ENCODE measurements around the gene PLPP1.

PLPP1 gene

DNA sequence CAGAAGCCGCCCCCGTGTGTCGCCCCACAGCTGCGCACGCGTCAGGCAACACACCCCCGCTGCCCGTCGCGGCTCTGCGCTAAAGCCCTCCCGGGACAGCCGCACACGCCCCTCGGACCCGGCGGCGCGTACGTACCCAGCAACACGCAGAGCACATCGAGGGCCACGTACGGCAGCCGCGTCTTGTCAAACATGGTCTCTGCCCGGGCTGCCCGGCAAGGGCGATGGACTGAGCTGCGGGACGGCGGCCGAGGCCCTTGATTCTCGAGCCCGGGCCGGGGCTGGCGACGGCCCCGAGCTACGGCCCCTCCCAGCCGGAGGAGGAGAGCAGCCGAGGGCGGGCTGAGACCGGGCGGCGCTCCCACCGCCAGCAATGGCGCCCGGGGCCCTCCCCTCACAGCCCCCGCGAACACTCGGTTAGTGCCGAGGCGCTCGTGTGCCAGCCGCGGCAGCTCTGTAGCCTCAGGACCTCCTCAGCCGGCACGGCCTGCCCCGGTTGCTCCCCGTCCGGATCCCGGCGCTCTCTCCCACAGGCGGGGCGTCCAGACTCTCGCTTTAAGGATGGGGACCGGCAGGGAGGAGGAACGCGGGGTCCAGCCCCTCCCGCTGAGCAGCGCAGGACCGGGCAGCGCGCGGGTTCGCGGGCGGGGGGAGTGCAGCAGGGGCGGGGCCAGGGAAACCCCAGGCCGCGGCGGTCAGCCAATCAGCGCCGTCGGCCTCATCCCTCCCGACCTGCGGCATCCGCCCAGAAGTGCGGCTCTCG is at the start of gene PLPP1:
TSS of gene PLPP1 (minus strand) at position 529 of the 763 bp plus-strand sequence. CDS start at position 194, 335 bp downstream.
- peak; percentile 72 for DNase-seq

DNA sequence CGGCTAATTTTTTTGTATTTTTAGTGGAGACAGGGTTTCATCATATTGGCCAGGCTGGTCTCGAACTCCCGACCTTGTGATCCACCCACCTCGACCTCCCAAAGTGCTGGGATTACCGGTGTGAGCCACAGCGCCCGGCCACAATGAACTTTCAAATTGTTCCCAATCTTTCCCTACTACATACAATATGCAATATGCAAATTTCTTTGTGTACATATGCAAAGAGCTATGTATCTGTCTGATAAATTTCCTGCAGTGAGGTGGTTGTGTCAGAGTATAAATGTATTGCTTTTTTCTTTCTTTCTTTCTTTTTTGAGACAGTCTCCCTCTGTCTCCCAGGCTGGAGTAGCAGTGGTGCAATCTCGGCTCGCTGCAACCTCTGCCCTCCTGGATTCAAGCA is 48.8 kb upstream of the PLPP1 start:
- no peak for DNase-seq

DNA sequence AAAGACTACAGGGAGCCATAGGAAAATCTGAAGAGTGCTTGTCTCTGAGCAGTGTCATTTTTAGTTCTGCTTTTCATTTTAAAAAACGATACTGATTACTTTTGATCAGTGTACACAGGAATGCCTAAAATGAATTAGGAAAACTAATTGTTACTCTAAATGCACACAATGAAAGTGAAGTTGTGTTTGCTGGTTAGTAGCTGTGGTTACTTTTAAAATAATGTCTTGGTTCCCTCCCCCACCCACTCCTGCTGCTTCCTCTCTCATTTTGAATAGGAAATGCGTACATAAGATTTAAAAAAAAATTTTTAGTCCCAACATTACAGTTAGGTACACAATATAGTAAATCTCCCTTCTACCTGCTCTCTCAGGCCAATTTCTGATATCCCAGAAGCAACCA is 47.5 kb upstream of the PLPP1 start:
- no peak for DNase-seq

DNA sequence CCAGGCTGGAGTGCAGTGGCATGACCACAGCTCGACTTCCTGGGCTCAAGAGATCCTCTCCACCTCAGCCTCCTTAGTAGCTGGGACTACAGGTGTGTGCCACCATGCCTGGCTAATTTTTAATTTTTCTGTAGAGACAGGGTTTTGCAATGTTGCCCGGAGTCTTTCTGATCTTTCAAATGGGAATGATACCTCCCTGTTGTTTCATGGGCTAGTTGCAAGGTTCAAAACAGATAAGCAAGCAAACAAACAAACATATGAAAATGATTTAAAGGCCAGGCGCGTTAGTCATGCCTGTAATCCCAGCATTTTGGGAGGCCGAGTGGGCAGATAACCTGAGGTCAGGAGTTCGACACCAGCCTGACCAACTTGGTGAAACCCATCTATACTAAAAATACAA is 45.3 kb upstream of the PLPP1 start:
- no peak for DNase-seq

DNA sequence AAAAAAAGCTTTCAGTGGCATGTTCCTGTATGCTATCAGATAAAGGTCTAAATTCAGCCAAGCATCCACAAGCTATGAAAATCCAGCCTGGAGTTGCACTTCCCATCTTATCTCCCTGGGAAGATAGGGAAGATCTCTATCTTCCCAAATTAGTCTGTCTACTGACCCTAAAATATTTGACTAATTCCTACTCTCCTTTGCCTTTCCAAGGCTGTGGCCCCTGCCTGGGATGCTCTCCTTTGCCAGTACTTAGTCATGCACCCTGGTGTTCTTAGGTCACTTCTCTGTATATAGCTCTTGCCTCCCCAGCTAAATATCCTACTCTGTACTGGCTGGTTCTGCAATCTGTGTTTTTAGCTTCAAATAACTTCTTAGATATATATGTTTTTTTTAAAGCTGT is 44.0 kb upstream of the PLPP1 start:
- DNase-seq: no peak

DNA sequence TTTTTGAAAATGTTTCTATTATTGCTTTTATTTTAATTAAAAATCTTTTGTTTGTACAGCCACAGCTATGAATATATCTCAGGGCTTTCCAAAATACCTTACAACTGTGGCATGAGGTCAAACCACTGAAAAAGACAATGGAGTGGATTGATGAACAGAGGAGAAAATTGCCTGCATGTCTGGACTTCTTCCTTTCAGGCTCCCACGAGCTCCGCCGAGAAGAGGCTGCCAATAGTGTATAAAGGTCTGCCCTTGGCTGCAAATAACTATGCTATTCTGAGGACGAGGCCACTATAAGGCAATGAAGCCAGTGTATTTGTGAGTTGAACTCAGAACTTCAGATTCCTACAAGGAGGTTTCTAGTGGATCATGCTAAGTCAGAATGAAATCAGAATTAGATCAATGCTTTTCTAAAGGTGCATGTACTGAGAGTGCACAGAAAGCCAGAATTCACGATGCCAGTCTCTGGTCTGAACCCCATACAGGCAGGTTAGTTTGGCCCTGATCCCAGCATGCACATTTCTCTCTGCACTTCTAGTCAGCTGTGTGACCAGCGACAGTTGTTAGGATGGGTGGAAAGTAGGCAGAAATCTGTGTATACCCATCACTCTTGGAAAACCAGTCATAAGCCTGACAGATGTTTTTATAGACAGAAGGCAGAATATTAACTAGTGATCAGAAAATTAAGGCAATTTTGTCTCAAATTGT is 42.7 kb upstream of the PLPP1 start:
- no peak for DNase-seq

DNA sequence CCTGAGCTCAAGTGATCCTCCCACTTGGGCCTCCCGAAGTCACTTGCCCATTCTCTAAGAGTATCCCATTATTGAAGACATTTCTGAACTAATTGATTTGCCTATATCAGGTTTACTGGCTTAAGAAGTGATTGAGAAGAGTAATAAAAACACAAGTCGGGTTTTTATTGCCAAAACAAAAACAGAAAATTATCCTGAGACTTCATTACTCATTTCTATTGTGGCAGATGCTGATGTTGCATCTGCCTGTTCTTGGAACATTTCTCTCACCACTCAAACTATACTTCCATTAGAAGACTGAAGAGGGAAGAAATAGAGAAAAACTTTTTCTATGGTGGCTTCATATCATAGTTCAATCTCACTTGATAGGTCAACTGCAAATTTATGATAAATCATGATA is 41.9 kb upstream of the PLPP1 start:
- no peak for DNase-seq

DNA sequence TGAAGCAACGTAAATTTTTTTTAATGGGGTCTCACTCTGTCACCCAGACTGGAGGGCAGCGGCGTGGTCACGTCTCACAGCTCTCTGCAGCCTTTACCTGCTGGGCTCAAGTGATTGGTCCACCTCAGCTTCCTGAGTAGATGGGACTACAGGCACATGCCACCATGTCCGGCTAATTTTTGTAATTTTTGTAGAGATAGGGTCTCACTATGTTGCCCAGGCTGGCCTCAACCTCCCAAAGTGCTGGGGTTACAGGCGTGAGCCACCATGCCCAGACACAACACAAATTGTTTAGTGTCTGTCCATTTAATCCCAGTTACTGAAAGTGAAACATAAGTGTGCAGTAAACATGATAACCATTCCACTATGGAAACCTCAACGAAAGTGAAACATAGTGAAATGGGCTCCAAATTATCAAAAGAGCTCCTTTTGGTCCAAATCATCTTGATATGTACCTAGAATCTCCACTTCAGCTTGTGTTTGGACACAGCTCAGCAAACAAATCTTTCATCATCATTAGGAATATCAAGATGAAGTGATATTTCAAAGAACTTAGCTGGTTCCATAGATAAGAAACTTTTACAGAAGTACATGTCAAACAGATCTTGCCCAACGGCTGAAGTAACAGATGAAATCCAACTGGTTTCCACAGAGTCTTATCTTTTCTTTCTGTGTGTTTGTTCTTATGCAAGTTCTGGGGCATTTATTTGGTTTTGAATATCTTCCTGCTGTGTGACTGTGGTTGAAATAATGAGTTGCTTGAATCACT is 41.2 kb upstream of the PLPP1 start:
- DNase-seq: no peak

DNA sequence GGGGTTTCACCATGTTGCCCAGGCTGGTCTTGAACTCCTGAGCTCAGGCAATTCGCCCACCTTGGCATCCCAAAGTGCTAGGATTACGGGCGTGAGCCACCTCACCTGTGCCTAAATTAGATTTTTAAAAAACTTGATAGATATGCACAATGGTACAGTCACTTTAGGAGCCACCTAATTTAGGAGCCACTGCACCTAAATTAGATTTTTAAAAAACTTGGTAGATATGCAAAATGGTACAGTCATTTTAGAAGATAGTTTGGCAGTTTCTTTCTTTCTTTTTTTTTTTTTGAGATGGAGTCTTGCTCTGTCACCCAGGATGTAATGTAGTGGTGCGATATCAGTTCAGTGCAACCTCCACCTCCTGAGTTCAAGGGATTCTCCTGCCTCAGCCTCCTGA is 37.8 kb upstream of the PLPP1 start:
- no peak for DNase-seq

DNA sequence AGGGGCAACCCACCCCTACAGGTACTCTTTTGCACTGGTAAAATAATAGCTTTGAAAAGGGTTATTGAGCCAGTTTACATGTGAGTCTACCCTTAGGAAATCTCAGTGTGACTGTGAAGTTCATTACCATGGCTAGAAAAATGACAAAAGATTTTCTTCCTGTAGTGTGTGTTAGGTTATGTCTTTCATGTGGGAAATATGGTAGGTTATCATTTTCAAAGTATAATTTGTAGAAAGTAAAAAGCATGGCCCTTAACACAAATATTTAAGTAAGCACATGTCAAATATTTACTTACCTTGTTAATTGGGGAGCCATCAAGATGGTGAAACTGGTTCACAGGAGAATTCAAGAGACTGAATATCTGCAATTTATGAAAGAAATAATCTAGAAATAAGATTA is 37.3 kb upstream of the PLPP1 start:
- no peak for DNase-seq

DNA sequence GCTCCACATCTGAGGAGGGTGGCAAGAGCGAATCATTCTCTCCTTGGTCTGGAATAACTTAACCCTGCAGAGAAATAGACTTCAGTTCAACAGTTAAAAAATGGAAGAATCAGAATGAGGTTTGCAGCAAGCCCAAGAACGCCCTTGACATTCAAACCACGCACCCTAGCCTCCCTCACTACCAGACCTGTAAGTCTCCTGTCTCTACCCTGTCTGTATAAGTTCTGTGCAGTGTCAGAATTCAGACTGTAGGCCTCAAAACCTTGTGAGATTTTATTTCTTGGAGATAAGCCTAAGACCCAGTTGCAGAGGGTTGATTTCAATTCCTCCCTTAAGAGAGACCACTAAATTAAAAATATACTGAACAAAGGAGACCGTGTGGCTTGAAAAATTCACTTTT is 35.8 kb upstream of the PLPP1 start:
- DNase-seq: no peak

DNA sequence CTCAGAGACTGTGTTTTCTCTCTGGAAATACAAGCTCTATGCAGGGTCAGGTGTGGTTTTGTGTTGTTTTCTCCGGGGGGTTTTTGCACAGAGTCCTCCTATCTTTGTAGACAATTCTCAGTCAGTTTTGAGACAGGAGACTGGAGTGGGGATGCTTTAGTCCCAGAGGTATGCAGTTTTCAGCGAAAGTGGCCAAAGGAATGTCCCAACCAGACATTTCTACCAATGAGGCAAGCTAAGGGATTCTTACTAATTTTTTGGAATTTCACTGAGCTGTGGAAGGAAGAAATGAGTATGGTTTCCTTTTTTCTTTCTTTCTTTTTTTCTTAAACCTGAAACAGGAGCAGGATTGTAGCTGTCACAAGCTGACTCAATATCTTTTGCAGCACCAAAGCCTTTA is 35.3 kb upstream of the PLPP1 start:
- no peak for DNase-seq

DNA sequence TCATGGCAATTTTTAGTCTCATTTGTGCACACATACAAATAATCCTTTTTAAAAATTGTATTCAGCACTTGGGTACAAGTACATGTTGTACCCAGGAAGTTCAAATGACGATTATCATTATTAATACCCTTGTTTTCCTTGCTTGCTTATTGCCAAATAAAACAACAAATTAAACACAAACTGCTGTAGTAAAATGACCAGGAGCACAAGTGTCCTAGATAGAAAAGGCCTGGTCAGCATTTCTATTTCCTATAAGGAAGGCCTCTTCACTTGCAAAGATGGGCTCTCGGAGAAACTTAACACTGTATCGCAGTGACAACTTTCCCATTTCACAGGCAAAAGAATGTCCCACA is 34.7 kb upstream of the PLPP1 start:
- DNase-seq: no peak

DNA sequence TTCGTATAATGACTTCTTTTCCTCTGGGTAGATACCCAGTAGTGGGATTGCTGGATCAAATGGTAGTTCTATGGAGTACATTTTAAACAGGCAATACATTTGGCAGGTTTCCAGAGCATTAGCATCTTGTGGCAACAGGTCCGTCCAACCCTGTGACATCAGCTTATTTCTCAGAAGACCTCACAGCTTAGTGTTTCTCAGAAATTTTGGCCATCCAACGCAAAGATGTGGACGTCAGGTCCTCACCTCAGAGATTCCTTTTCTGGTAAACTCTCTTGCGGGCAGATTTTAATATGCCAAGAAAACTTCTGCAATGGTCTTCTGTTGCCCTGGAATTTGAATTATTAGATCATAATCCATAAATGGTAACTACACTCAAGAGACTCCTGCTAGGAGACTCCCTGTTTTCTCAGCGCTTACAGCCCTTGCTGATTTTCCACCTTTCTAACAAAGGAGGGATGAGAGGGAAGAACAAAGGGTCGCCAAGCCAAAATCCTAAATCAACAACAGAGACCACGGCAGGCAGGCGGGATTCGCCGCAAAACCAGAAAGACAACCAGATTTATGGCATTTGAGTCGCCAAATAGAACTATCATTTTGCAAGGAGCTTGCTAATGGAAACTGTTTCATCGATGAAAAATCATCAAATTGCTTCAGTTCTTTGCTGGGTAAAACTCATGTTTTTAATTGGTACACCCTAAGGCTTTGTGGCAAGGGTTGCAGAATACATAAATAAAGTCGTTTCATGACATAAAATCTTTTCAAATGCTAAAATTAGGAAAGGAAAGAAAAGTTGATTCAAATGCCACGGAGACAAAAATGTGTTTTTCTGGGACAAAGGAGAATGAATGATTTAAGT is 34.1 kb upstream of the PLPP1 start:
- no peak for DNase-seq

DNA sequence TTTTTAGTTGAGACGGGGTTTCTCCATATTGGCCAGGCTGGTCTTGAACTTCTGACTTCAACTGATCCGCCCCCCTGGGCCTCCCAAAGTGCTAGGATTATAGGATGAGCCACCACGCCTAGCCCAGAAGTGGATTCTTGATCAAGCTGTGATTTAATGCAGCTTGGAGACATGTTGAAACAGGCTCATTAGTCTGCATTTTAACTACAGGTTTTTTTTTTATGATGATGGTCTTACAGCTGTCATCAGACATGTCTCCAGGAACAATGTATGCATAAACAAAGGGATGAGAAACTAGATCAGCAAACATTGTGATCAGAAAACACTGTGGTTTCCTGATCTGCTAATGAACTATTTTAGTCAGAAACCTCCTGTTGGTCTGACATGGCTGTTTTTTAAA is 30.0 kb upstream of the PLPP1 start:
- DNase-seq: no peak

DNA sequence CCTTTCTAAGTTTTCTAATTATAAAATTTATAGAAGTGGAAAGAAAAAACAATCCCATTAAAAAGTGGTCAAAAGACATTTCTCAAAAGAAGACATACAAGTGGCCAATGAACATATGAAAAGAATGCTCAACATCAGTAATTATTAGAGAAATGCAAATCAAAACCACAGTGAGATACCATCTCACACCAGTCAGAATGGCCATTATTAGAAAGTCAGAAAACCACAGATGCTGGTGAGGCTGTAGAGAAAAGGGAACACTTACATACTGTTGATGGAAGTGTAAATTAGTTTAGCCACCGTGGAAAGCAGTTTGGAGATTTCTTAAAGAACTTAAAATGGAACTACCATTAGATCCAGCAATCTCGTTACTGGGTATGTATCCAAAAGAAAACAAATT is 23.7 kb upstream of the PLPP1 start:
- DNase-seq: no peak

DNA sequence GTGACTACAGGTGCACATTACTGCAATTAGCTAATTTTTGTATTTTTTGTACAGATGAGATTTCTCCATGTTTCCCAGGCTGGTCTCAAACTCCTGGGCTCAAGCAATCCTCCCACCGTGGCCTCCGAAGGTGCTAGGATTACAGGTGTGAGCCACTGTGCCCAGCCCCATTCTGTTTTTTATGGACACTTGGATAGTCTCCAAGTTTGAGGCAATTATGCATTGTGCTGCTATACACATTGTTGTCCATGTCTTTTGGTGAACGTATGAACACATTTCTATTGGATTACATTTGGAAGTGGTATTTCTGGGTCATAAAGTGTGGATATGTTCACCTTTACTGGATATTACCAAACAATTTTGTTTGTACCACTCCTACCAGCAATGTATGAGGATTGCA is 22.4 kb upstream of the PLPP1 start:
- DNase-seq: no peak

DNA sequence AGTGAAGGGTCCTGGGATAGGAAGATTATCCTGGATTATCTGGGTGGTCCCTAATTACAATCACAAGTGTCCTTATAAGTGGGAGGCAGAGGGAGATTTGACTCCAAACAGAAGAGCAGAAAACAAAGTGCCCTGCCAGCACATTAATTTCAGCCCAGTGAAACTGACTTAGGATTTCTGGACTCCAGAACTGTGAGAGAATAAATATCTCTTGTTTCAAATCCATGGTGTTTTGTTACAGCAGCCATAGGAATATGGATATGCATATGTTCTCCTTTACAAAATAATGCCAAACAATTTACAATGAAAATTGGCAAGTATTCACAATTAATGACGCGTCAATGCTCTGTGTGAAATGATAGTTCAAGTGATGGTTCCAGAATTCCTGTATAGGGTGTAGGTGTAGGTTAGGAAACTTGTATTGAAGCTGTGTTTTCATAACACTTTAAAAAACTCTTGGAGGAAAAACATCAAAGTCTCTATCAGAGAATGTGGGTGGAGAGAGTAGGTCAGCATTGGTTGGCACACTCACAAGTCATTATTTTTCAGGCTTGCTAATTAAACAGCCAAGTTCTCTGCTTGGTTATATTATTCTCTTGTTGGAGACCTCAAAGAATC is 19.9 kb upstream of the PLPP1 start:
- no peak for DNase-seq

DNA sequence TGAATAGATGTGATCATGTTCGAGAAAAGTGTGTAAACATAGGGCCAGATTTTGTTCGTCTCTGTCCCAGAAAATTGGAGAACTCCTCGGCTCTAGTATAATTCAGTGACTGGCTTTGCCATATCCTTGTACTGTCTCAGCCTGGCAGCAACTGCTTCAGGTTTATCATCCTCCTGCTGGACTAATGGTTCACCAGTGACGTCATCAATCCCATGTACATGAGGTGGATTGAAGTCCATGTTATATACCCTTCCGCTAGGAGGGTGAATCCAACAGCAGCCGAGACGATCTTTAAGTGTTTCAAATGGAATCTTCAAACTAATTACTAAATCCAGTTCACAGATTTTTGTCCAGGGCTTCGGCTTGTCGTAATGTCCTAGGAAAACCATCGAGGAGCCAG is 17.1 kb upstream of the PLPP1 start:
- DNase-seq: no peak

DNA sequence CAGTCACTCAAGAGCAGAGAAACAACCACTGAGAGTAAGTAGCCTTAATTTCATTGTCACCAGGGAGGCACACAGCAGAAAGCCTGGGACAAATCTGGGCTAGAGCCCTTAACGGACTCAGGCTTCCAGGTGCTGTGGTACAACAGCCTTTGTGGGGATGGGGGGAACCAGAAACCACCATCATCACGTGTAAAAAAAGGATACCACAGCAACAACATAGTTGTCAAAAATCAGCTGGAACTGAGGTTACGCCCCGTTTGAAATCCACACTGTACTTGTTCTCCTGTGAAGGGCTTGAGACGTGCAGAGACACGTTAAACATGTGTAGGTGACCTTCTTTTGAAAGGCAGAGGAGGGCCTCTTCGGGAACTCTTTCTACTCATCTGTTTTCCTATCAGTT is 16.6 kb upstream of the PLPP1 start:
- DNase-seq: no peak

DNA sequence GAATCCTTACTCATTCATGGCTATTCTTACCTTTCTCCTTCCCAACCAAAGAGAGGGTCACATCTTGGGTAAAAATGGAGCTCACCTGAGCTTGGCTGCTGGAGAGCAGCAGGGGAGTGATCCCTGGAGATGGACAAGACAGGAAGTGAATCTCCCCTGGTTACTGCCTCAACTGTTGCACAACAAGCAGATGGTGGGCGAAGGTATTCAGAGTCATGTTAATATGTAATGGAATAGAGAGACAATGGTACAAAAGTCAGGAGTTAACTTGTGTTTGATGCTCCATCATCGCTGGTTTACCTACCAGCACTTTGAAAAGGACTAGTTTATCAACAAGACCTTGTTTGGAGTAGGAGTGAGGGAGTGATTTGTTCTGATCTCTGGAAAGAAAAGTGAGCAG is 13.0 kb upstream of the PLPP1 start:
- no peak for DNase-seq

DNA sequence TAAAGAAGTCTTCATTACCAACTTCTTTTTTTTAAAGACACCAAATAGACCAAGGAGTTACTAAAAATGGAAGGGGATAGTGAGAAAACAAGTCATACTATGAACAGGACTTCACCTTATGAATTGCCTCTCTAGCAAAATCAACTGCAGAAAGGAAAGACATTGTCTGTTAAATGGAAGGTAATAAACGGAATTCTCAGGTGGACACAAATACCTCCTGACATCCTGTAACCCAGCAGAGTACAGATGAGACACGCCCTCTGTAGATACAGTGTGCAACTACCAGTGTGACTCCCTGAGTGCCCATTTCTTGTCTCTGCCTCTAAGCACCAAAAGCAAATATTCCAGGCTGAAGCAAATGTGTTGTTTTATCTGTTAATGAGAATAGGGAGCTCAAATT is 12.2 kb upstream of the PLPP1 start:
- DNase-seq: no peak

DNA sequence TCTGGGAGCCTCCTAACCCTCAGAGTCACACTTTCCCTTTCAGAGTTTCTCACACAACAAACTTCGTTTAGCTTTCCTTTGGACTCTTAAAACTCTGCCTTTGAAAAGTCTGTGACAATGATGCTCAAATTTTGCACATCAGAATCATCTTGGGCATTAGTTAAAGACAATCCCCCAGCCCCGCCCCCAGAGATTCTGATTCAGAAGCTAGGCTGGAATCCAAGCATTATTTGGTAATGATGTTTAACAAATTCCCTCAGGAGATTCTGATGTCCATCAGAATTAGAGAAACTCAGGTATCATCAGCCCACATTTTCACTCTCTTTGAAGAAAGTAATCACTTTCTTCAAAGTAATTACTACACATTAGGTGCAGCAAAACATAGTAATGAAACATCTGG is 9.6 kb upstream of the PLPP1 start:
- no peak for DNase-seq

Data from NCI-H510A (cell line).